ENCODE data around the gene PPY. TPM values are rescaled to one million over a fixed set of nuclear protein-coding genes. Genes with fewer than 3 reads are reported as not detected.

PPY gene
- total RNA-seq, 2 experiments from 2014 or later: not detected

DNA sequence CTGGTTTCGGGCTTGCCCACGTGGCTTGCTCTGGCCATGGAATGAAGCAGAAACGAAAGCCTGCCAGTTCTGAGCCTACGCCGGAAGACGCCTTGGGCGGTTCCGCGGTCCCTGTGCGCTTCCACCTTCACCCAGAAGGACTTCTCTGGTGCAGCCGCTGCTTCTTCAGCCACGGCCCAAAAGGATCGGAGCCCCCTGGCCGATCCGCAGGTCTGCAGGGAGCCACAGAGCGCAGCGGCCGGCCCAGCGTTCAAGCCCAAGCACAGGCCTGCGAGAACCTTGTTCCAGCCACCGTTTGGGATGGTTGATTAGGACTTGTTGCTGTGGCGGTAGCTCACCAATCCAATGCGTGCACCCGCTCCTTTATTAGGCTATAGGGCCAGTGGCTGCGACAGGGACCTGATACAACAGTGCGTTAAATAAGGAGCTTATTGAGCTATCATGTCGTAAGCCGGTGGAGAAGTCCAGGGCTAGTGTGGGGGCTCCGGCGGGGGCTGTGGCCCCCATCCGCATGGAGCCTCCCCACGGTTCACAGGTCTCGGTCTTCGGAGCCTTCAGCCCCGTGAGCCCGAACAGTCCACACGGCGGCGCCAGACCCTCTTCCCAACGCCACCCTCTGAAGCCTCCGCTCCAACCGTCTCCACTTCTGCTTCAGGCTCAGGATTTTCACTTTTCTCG, 24.8 kb downstream of the PPY start:
- Mint-ChIP-seq H3K36me3 (ENCODE audit: low read depth) (no peaks in the 10 kb centered on the region), H3K4me3 (peak overlapping the region; percentile 67), H3K9me3 (no peaks in the 10 kb centered on the region), H3K27ac (peak overlapping the region; percentile 87), H3K27me3 (peaks cover 3% of the 10 kb centered on the region), H3K4me1 (peaks cover 20% of the 10 kb centered on the region)
- peak; percentile 59 for DNase-seq
- POLR2A ChIA-PET: no interaction called here
- CTCF ChIA-PET: interaction anchor here (1.6 kb wide), 1 partner anchor 292 kb away, joined by 3 read pairs; no protein-coding TSS in a partner anchor

- H3K4me1 Mint-ChIP-seq: peaks cover 20% of the 10 kb centered on the region
- DNase-seq: no peak
- ChIA-PET POLR2A (no interaction called here), CTCF (interaction anchor here (0.6 to 1.6 kb wide), 2 partner anchors 127 to 293 kb away, joined by 3 to 5 read pairs; no protein-coding TSS in a partner anchor)
- H3K27ac Mint-ChIP-seq: peak overlapping the region; percentile 87
- H3K36me3 Mint-ChIP-seq (ENCODE audit: low read depth): no peaks in the 10 kb centered on the region
- peaks cover 3% of the 10 kb centered on the region for H3K27me3 Mint-ChIP-seq
- H3K4me3 Mint-ChIP-seq: peak overlapping the region; percentile 67
- H3K9me3 Mint-ChIP-seq: no peaks in the 10 kb centered on the region
These were observed 25.3 kb downstream of the PPY start for GRCh38 chr17:43917016-43917347.

GRCh38 chr17:43916385-43916784, 25.9 kb downstream of the PPY start:
- Mint-ChIP-seq H3K4me1 (peaks cover 20% of the 10 kb centered on the region), H3K27me3 (peaks cover 3% of the 10 kb centered on the region), H3K27ac (no peak overlapping the region), H3K36me3 (ENCODE audit: low read depth) (no peaks in the 10 kb centered on the region), H3K4me3 (no peak overlapping the region), H3K9me3 (no peaks in the 10 kb centered on the region)
- ChIA-PET POLR2A (no interaction called here), CTCF (interaction anchor here (0.6 to 1.6 kb wide), 2 partner anchors 128 to 293 kb away, joined by 3 to 5 read pairs; no protein-coding TSS in a partner anchor)
- DNase-seq: no peak

DNA sequence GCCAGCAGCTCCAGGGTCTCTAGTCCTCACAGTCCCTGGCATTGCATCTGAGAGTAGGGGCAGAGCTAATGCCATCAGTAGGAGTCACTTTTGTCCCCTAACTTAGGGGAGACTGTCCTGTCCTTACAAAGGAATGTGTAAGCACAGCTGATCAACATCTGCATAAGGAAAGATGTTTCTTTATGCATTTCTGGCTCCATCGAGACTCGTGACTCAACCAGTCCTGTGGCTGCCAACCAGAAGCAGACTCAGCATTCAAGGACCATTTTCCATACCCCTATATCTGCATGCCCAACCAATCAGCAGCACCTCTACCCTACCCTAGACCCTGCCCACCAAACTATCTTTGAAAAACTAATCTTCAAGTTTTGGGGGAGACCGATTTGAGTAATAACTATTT, 26.7 kb downstream of the PPY start:
- no peak overlapping the region for H3K27ac Mint-ChIP-seq
- no peak for DNase-seq
- POLR2A ChIA-PET: no interaction called here
- H3K4me3 Mint-ChIP-seq: no peak overlapping the region
- CTCF ChIA-PET: interaction anchor here (1.2 to 1.6 kb wide), 2 partner anchors 21 to 23 kb away, joined by 4 read pairs; no protein-coding TSS in a partner anchor
- no peaks in the 10 kb centered on the region for H3K9me3 Mint-ChIP-seq
- no peaks in the 10 kb centered on the region for H3K36me3 Mint-ChIP-seq (ENCODE audit: low read depth)
- H3K4me1 Mint-ChIP-seq: peaks cover 20% of the 10 kb centered on the region
- H3K27me3 Mint-ChIP-seq: peaks cover 3% of the 10 kb centered on the region

GRCh38 chr17:43914451-43914850, 27.8 kb downstream of the PPY start:
- peaks cover 10% of the 10 kb centered on the region for H3K27me3 Mint-ChIP-seq
- CTCF ChIA-PET: interaction anchor here (0.9 to 1.6 kb wide), 4 partner anchors 10 to 20 kb away, joined by 3 to 4 read pairs (median 3); no protein-coding TSS in a partner anchor

GRCh38 chr17:43913584-43913983, 28.7 kb downstream of the PPY start:
- Mint-ChIP-seq H3K9me3 (no peaks in the 10 kb centered on the region), H3K36me3 (ENCODE audit: low read depth) (no peaks in the 10 kb centered on the region), H3K27me3 (peaks cover 16% of the 10 kb centered on the region), H3K4me3 (no peak overlapping the region), H3K27ac (no peak overlapping the region), H3K4me1 (peaks cover 15% of the 10 kb centered on the region)
- CTCF ChIA-PET: interaction anchor here (1.0 to 1.2 kb wide), 2 partner anchors 12 to 17 kb away, joined by 3 read pairs; no protein-coding TSS in a partner anchor
- no peak for DNase-seq
- POLR2A ChIA-PET: no interaction called here

More at GRCh38 chr17:43914451-43914850, 27.8 kb downstream of the PPY start:
- no peaks in the 10 kb centered on the region for H3K9me3 Mint-ChIP-seq
- POLR2A ChIA-PET: no interaction called here
- H3K36me3 Mint-ChIP-seq (ENCODE audit: low read depth): no peaks in the 10 kb centered on the region
- H3K4me1 Mint-ChIP-seq: peaks cover 20% of the 10 kb centered on the region
- no peak overlapping the region for H3K27ac Mint-ChIP-seq
- H3K4me3 Mint-ChIP-seq: no peak overlapping the region
- no peak for DNase-seq

GRCh38 chr17:43912635-43913304, 29.5 kb downstream of the PPY start:
- POLR2A ChIA-PET: no interaction called here
- CTCF ChIA-PET: interaction anchor here (1.0 kb wide), 1 partner anchor 18 kb away, joined by 3 read pairs; no protein-coding TSS in a partner anchor
- H3K36me3 Mint-ChIP-seq (ENCODE audit: low read depth): no peaks in the 10 kb centered on the region

GRCh38 chr17:43911904-43912303, 30.4 kb downstream of the PPY start:
- CTCF ChIA-PET: interaction anchor here (1.0 to 2.5 kb wide), 3 partner anchors 13 to 32 kb away, joined by 3 to 8 read pairs (median 4); no protein-coding TSS in a partner anchor
- no peaks in the 10 kb centered on the region for H3K9me3 Mint-ChIP-seq
- H3K4me3 Mint-ChIP-seq: no peak overlapping the region
- H3K4me1 Mint-ChIP-seq: peaks cover 10% of the 10 kb centered on the region
- DNase-seq: no peak
- H3K36me3 Mint-ChIP-seq (ENCODE audit: low read depth): no peaks in the 10 kb centered on the region
- H3K27me3 Mint-ChIP-seq: peaks cover 32% of the 10 kb centered on the region
- POLR2A ChIA-PET: no interaction called here
- H3K27ac Mint-ChIP-seq: no peak overlapping the region

More at GRCh38 chr17:43912635-43913304, 29.5 kb downstream of the PPY start:
- H3K9me3 Mint-ChIP-seq: no peaks in the 10 kb centered on the region
- DNase-seq: no peak
- peaks cover 24% of the 10 kb centered on the region for H3K27me3 Mint-ChIP-seq
- H3K4me3 Mint-ChIP-seq: no peak overlapping the region
- peaks cover 17% of the 10 kb centered on the region for H3K4me1 Mint-ChIP-seq
- no peak overlapping the region for H3K27ac Mint-ChIP-seq

GRCh38 chr17:43909537-43910231, 32.6 kb downstream of the PPY start:
- peaks cover 10% of the 10 kb centered on the region for H3K4me1 Mint-ChIP-seq
- no peak overlapping the region for H3K27ac Mint-ChIP-seq
- H3K27me3 Mint-ChIP-seq: peaks cover 47% of the 10 kb centered on the region
- ChIA-PET CTCF (interaction anchor here (0.6 to 2.5 kb wide), 11 partner anchors 9 to 178 kb away, joined by 3 to 9 read pairs (median 3); no protein-coding TSS in a partner anchor), POLR2A (no interaction called here)
- H3K9me3 Mint-ChIP-seq: no peaks in the 10 kb centered on the region
- H3K36me3 Mint-ChIP-seq (ENCODE audit: low read depth): no peaks in the 10 kb centered on the region
- no peak for DNase-seq
- H3K4me3 Mint-ChIP-seq: no peak overlapping the region

GRCh38 chr17:43907998-43908721, 34.1 kb downstream of the PPY start:
- peaks cover 53% of the 10 kb centered on the region for H3K27me3 Mint-ChIP-seq

DNA sequence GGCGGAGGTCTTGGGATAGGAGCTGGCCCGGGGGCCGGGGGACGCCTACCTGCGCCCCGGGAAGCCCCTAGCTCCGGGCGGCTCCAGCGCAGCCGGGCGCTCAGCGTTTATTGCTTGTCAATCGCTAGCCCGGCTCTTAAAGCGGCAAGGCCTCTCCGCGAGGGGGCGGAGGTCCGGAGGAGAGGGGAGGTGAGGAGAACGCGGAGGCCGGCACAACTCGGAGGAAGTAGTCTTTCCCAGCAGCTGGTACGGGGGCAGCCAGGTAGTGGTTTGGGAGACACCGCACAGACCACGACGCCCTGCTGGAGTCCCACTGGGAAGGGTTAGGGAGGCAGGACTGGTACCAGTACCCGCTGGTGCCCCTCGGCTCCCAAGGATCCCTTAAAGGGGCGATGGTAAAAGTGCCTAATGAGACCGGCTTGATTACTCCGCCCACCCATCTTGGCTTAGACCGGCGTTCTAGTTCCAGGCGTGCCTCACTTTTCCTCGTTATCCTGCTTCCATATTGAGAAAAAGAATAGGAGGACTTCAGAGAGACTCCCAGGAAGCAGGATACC, 34.8 kb downstream of the PPY start, which contains the start of gene MPP2:
MPP2 (minus strand) TSS at position 112 of the 557 bp plus-strand sequence. CDS start 3,076 bp downstream, outside the sequence.
- peak; percentile 42 for DNase-seq
- Mint-ChIP-seq H3K4me1 (peaks cover 10% of the 10 kb centered on the region), H3K36me3 (ENCODE audit: low read depth) (no peaks in the 10 kb centered on the region), H3K9me3 (no peaks in the 10 kb centered on the region), H3K4me3 (peak within 1 kb of the TSS; percentile 41), H3K27me3 (peaks cover 53% of the 10 kb centered on the region), H3K27ac (no peak within 1 kb of the TSS)
- ChIA-PET POLR2A (no interaction called here), CTCF (interaction anchor here (1.0 kb wide), 1 partner anchor 36 kb away, joined by 4 read pairs; no protein-coding TSS in a partner anchor)

More at GRCh38 chr17:43907998-43908721, 34.1 kb downstream of the PPY start:
- Mint-ChIP-seq H3K36me3 (ENCODE audit: low read depth) (no peaks in the 10 kb centered on the region), H3K4me1 (peaks cover 10% of the 10 kb centered on the region), H3K9me3 (no peaks in the 10 kb centered on the region), H3K27ac (no peak overlapping the region), H3K4me3 (no peak overlapping the region)
- POLR2A ChIA-PET: no interaction called here
- peak; percentile 47 for DNase-seq
- CTCF ChIA-PET: interaction anchor here (0.8 to 1.2 kb wide), 2 partner anchors 9 to 35 kb away, joined by 3 read pairs; no protein-coding TSS in a partner anchor

GRCh38 chr17:43906951-43907424, 35.3 kb downstream of the PPY start:
- Mint-ChIP-seq H3K9me3 (no peaks in the 10 kb centered on the region), H3K4me1 (peaks cover 10% of the 10 kb centered on the region), H3K36me3 (ENCODE audit: low read depth) (no peaks in the 10 kb centered on the region), H3K27me3 (peaks cover 53% of the 10 kb centered on the region), H3K27ac (no peak overlapping the region), H3K4me3 (peak overlapping the region; percentile 41)
- POLR2A ChIA-PET: no interaction called here
- no peak for DNase-seq
- CTCF ChIA-PET: interaction anchor here (1.0 kb wide), 1 partner anchor 37 kb away, joined by 4 read pairs; no protein-coding TSS in a partner anchor
